Measurements from ENCODE around the gene NGB. TPM values are rescaled to one million over a fixed set of nuclear protein-coding genes. Genes with fewer than 3 reads are reported as not detected.

Gene NGB
- total and polyA plus RNA-seq, 4 experiments from 2014 or later = not detected

DNA sequence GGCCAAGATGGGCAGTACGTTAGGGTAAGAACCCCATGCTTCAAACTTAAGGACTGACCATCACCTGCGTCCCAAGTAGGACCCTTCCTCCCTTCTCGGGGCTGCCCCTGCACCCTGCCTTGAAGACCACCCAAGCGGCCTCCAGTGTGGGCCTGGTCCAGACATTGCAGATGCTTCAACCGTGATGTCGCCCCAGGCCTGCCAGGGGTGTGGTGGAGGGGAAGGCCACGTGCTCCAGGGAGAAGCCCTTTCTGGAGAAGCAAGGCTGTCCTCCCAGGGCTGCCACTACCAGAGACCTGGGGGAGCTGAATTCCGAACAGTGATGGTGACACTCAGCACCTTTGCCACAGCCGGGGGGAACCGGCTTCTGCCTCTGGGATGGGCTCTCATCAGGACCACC is 13.3 kb downstream of the NGB start:
- Mint-ChIP-seq H3K36me3 (no peaks in the 10 kb centered on the region), H3K4me3 (no peak overlapping the region), H3K27ac (no peak overlapping the region), H3K27me3 (peaks cover 2 to 16% of the 10 kb centered on the region in 2 donors), H3K9me3 (no peaks in the 10 kb centered on the region), H3K4me1 (peaks cover 0 to 4% (median 0%) of the 10 kb centered on the region in 4 donors)
- H3K4me1 ChIP-seq (ENCODE audit: insufficient read depth, low read length) = no peaks in the 10 kb centered on the region
- POLR2A ChIA-PET (ENCODE audit: partially characterized antibody) = no interaction called here
- no peak overlapping the region for H3K27ac ChIP-seq (ENCODE audit: low read depth, low read length)
- no peaks in the 10 kb centered on the region for H3K9me3 ChIP-seq (ENCODE audit: control insufficient read depth in 1 of 2, low read length in 2 of 2)
- H3K27me3 ChIP-seq (ENCODE audit: insufficient read depth, low read length) = no peaks in the 10 kb centered on the region
- H3K4me3 ChIP-seq (ENCODE audit: low read length in 2 of 2) = no peak overlapping the region
- no peaks in the 10 kb centered on the region for H3K36me3 ChIP-seq (ENCODE audit: insufficient read depth, low read length)
- no peak for DNase-seq
- intact Hi-C loops (cut with micrococcal nuclease) = no loop called here
- CTCF ChIA-PET (ENCODE audit: partially characterized antibody) = no interaction called here

DNA sequence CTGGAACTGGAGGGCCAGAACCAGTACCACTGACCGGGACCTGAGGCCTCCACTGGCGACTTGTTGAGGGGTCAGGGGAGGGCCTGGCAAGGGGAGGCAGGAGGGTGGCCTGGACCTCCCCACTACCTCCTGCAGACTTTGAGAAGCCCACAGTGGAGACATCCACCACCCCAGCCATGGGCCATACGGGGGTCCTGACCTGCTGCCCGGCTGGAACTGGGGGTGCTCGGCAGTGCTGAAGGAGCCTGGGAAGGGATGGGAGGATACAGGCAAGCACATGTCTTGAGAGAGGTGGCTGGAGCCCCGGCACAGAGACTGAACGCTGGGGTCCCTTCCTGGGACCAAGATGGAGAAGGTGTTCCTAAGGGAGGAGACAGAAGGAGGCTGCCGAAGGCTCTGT is 14.3 kb downstream of the NGB start:
- Mint-ChIP-seq H3K4me3 (no peak overlapping the region), H3K4me1 (peaks cover 0 to 4% (median 0%) of the 10 kb centered on the region in 4 donors), H3K36me3 (no peaks in the 10 kb centered on the region), H3K27ac (no peak overlapping the region), H3K9me3 (no peaks in the 10 kb centered on the region), H3K27me3 (peaks cover 2 to 14% of the 10 kb centered on the region in 2 donors)
- Histone ChIP-seq H3K4me3 (ENCODE audit: low read length in 2 of 2) (no peak overlapping the region), H3K36me3 (ENCODE audit: insufficient read depth, low read length) (no peaks in the 10 kb centered on the region), H3K27me3 (ENCODE audit: insufficient read depth, low read length) (no peaks in the 10 kb centered on the region), H3K4me1 (ENCODE audit: insufficient read depth, low read length) (no peaks in the 10 kb centered on the region), H3K9me3 (ENCODE audit: control insufficient read depth in 1 of 2, low read length in 2 of 2) (no peaks in the 10 kb centered on the region), H3K27ac (ENCODE audit: low read depth, low read length) (no peak overlapping the region)
- intact Hi-C loops (cut with micrococcal nuclease) = no loop called here
- no peak for DNase-seq
- ChIA-PET POLR2A (ENCODE audit: partially characterized antibody) (no interaction called here), CTCF (ENCODE audit: partially characterized antibody) (no interaction called here)

GRCh38 chr14:77253333-77254190 is 17.4 kb downstream of the NGB start:
- no peak overlapping the region for H3K27ac ChIP-seq (ENCODE audit: low read depth, low read length)
- no peaks in the 10 kb centered on the region for H3K9me3 ChIP-seq (ENCODE audit: control insufficient read depth in 1 of 2, low read length in 2 of 2)
- no peaks in the 10 kb centered on the region for H3K36me3 ChIP-seq (ENCODE audit: insufficient read depth, low read length)
- no peak overlapping the region for H3K4me3 ChIP-seq (ENCODE audit: low read length in 2 of 2)
- intact Hi-C loops (cut with micrococcal nuclease) = no loop called here
- Mint-ChIP-seq H3K27me3 (peaks cover 0 to 10% of the 10 kb centered on the region in 2 donors), H3K4me1 (peaks cover 0 to 4% (median 0%) of the 10 kb centered on the region in 4 donors), H3K27ac (no peak overlapping the region), H3K36me3 (no peaks in the 10 kb centered on the region), H3K4me3 (no peak overlapping the region), H3K9me3 (no peaks in the 10 kb centered on the region)
- no peaks in the 10 kb centered on the region for H3K4me1 ChIP-seq (ENCODE audit: insufficient read depth, low read length)
- POLR2A ChIA-PET (ENCODE audit: partially characterized antibody) = no interaction called here
- H3K27me3 ChIP-seq (ENCODE audit: insufficient read depth, low read length) = no peaks in the 10 kb centered on the region
- no peak for DNase-seq
- CTCF ChIA-PET (ENCODE audit: partially characterized antibody) = no interaction called here

DNA sequence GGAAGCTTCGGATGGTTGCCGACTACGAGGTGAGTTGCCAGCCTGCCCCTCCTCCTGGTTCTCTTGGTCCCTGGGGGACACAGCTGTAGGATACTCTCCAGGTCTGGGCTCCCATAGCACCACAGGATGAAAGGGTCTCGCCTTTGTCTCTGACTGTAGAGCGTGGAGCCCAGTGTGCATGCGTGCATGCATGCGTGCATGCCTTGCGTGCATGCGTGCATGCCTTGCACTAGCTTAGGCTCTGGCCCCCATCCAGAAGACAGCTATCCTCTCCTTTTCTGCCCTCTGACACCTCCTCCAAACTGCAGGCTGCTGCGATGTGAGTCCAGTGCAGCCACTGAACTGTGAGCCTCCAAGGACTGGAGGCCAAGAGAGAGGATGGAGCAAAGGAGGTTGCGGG is 19.1 kb downstream of the NGB start:
- no peaks in the 10 kb centered on the region for H3K36me3 ChIP-seq (ENCODE audit: insufficient read depth, low read length)
- Mint-ChIP-seq H3K27ac (no peak overlapping the region), H3K4me1 (peaks cover 0 to 4% (median 0%) of the 10 kb centered on the region in 4 donors), H3K27me3 (peaks cover 0 to 10% of the 10 kb centered on the region in 2 donors), H3K4me3 (no peak overlapping the region), H3K36me3 (no peaks in the 10 kb centered on the region), H3K9me3 (no peaks in the 10 kb centered on the region)
- no peak overlapping the region for H3K27ac ChIP-seq (ENCODE audit: low read depth, low read length)
- CTCF ChIA-PET (ENCODE audit: partially characterized antibody) = no interaction called here
- POLR2A ChIA-PET (ENCODE audit: partially characterized antibody) = no interaction called here
- H3K4me3 ChIP-seq (ENCODE audit: low read length in 2 of 2) = no peak overlapping the region
- no peaks in the 10 kb centered on the region for H3K27me3 ChIP-seq (ENCODE audit: insufficient read depth, low read length)
- no peak for DNase-seq
- no peaks in the 10 kb centered on the region for H3K9me3 ChIP-seq (ENCODE audit: control insufficient read depth in 1 of 2, low read length in 2 of 2)
- intact Hi-C loops (cut with micrococcal nuclease) = no loop called here
- H3K4me1 ChIP-seq (ENCODE audit: insufficient read depth, low read length) = no peaks in the 10 kb centered on the region

- Mint-ChIP-seq H3K4me1 (peaks cover 0 to 4% (median 0%) of the 10 kb centered on the region in 4 donors), H3K27ac (no peak overlapping the region), H3K27me3 (peaks cover 0 to 8% of the 10 kb centered on the region in 2 donors), H3K36me3 (no peaks in the 10 kb centered on the region), H3K9me3 (no peaks in the 10 kb centered on the region), H3K4me3 (no peak overlapping the region)
- Histone ChIP-seq H3K27me3 (ENCODE audit: insufficient read depth, low read length) (no peaks in the 10 kb centered on the region), H3K9me3 (ENCODE audit: control insufficient read depth in 1 of 2, low read length in 2 of 2) (no peaks in the 10 kb centered on the region), H3K4me1 (ENCODE audit: insufficient read depth, low read length) (no peaks in the 10 kb centered on the region), H3K36me3 (ENCODE audit: insufficient read depth, low read length) (no peaks in the 10 kb centered on the region), H3K27ac (ENCODE audit: low read depth, low read length) (no peak overlapping the region), H3K4me3 (ENCODE audit: low read length in 2 of 2) (no peak overlapping the region)
- ChIA-PET POLR2A (ENCODE audit: partially characterized antibody) (no interaction called here), CTCF (ENCODE audit: partially characterized antibody) (no interaction called here)
- intact Hi-C loops (cut with micrococcal nuclease) = no loop called here
- DNase-seq = no peak
These were observed 20.1 kb downstream of the NGB start for GRCh38 chr14:77250927-77251326.

DNA sequence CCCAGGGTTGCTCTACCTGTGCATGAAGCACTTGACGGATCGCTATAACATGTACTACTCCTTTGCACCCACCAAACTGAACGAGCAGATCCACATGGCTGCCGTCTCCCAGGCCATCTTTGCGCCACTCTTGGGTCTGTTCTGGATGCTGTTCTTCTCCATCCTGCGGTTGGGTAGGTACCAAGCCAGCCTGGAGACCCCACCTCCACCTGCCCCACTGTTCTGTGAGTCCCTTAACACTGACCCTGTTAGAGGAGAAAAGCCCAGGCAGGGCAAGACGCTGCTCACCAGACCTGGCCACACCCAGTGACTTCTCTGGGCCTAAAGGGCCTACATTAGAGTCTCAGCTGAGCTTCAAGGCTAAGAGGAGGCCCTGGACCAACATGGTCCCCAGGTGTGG is 21.7 kb downstream of the NGB start:
- Histone ChIP-seq H3K27me3 (ENCODE audit: insufficient read depth, low read length) (no peaks in the 10 kb centered on the region), H3K4me1 (ENCODE audit: insufficient read depth, low read length) (no peaks in the 10 kb centered on the region), H3K27ac (ENCODE audit: low read depth, low read length) (no peak overlapping the region), H3K4me3 (ENCODE audit: low read length in 2 of 2) (no peak overlapping the region), H3K36me3 (ENCODE audit: insufficient read depth, low read length) (no peaks in the 10 kb centered on the region), H3K9me3 (ENCODE audit: control insufficient read depth in 1 of 2, low read length in 2 of 2) (no peaks in the 10 kb centered on the region)
- Mint-ChIP-seq H3K27me3 (peaks cover 2 to 4% of the 10 kb centered on the region in 2 donors), H3K4me3 (no peak overlapping the region), H3K27ac (no peak overlapping the region), H3K9me3 (no peaks in the 10 kb centered on the region), H3K4me1 (peaks cover 0 to 4% (median 0%) of the 10 kb centered on the region in 4 donors), H3K36me3 (no peaks in the 10 kb centered on the region)
- DNase-seq = no peak
- CTCF ChIA-PET (ENCODE audit: partially characterized antibody) = no interaction called here
- intact Hi-C loops (cut with micrococcal nuclease) = no loop called here
- POLR2A ChIA-PET (ENCODE audit: partially characterized antibody) = interaction anchor here (0.6 kb wide), 1 partner anchor 26 kb away, joined by 4 read pairs; no protein-coding TSS in a partner anchor

DNA sequence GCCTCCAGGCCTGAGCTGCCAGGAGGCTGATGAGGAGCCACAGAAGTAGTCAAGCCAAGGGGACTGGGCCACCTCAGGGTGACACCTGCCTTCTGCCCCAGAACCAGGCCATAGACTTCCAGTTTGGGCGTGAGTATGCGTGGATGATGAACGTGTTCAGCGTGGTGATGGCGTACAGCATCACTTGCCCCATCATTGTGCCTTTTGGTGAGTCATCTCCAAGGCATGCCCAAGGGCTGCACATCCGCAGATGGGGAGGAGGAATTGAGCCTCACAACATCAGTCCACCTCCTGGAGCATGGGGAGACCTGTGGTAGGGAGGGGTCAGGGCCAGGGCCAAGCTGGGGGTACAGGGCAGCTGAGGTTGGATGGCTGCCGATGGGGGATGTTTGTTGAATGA is 22.3 kb downstream of the NGB start:
- Histone ChIP-seq H3K36me3 (ENCODE audit: insufficient read depth, low read length) (no peaks in the 10 kb centered on the region), H3K27me3 (ENCODE audit: insufficient read depth, low read length) (no peaks in the 10 kb centered on the region), H3K27ac (ENCODE audit: low read depth, low read length) (no peak overlapping the region), H3K9me3 (ENCODE audit: control insufficient read depth in 1 of 2, low read length in 2 of 2) (no peaks in the 10 kb centered on the region), H3K4me3 (ENCODE audit: low read length in 2 of 2) (no peak overlapping the region), H3K4me1 (ENCODE audit: insufficient read depth, low read length) (no peaks in the 10 kb centered on the region)
- no peak for DNase-seq
- H3K9me3 Mint-ChIP-seq = no peaks in the 10 kb centered on the region
- ChIA-PET POLR2A (ENCODE audit: partially characterized antibody) (no interaction called here), CTCF (ENCODE audit: partially characterized antibody) (no interaction called here)
- no peaks in the 10 kb centered on the region for H3K36me3 Mint-ChIP-seq
- peaks cover 2% of the 10 kb centered on the region in 2 donors for H3K27me3 Mint-ChIP-seq
- H3K27ac Mint-ChIP-seq = no peak overlapping the region
- H3K4me1 Mint-ChIP-seq = peaks cover 0 to 4% (median under 1%) of the 10 kb centered on the region in 4 donors
- H3K4me3 Mint-ChIP-seq = no peak overlapping the region
- intact Hi-C loops (cut with micrococcal nuclease) = no loop called here

All from CD4-positive, alpha-beta memory T cell (primary cell).